GM18907 (cell line): ENCODE results near the gene GALNT13.

Experiments used
- ATAC-seq: cut with Tn5 transposase; IDR thresholded peaks from one replicate; pipeline ENCODE4 v1.9.1; 2021; ENCODE audit warnings: mild to moderate bottlenecking, moderate library complexity; ENCODE audit not compliant: unreplicated experiment

GALNT13 gene

DNA sequence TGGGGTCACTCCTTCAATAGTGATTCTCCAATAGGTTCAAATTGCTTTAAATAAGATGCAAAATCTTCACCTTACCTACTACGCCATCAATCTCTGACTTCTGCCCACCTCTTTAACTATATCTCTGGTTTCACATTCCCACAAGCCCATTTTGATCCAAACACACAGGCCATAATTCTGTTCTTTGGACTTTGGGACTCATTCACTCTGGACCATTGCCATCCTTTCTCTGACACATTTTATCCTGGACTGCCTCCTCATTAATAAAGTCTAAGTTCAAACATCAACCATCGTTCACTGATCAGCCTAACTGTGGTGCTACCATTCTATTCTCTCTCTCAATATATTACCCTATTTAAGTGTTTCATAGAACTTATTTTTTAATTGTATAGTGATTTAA is 332.2 kb downstream of the GALNT13 start:
- no peak for ATAC-seq

DNA sequence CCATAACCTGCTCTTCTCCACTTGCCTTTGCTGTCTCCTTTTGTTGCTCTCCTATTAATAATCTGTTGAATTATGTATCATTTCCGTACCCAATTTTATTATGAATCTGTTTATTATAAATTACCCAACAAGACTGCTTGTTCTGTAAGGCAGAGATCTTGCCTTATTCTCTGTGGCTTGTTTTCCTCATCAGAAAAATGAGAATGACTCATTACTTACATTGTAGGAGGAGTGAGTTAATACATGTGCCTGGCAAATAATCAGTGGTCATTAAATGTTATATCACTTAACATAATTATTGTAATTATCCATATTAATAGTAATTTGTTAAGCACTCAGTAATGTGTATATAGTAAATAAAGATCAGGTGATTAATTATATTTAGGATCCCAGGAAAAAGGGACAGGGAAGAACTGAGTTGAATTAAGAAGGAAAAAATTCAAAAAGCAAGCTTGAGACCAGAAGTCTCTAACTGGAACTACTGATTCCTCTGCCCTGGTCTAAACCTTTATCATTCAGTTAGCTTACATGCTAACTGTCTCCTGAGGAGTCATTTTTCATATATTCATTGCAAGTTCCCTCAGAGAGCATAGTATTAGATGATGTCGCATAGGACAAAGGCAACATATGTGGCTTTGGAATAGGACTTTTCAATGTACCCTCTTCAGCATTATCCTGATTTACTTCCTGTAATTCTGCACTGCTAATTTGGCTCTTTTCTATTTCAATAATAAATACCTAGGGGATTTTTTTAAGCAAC is 335.7 kb downstream of the GALNT13 start:
- no peak for ATAC-seq

DNA sequence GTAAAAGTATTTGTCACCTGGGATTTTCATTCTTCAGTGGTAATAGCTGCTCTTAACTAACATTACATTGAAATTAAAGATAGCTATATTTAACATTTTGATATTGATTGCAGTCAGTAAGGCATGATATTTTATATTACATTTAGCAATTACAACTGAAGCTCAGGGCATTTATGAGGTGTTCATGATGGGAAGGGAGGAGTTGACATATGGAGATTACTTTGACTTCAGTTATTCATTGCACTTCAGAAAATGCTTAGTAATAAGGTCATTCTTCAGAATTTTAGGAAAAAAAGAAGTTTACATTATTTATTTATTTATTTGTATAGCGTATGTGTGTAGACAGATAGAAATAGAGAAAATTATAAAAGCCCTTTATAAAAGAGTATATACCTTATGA is 352.0 kb downstream of the GALNT13 start:
- no peak for ATAC-seq

DNA sequence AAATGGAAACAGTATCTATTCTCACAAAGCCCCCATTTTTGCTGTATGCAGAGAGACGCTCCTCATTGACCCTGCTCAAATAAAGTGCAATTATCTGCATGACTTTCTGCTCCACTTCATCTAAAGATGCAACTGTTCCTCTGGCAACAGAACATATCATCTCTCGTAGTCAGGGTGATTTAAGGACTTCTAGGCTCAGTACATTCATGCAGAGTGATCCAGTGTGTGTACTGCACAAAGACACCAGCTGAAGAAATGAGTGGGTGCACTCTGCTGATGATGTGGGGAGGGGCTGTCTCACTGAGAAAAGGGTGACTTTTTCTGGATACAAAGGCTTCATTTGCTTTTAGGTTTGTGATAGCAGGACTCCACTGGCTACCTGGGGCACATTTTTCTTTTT is 355.2 kb downstream of the GALNT13 start:
- ATAC-seq, result no peak

DNA sequence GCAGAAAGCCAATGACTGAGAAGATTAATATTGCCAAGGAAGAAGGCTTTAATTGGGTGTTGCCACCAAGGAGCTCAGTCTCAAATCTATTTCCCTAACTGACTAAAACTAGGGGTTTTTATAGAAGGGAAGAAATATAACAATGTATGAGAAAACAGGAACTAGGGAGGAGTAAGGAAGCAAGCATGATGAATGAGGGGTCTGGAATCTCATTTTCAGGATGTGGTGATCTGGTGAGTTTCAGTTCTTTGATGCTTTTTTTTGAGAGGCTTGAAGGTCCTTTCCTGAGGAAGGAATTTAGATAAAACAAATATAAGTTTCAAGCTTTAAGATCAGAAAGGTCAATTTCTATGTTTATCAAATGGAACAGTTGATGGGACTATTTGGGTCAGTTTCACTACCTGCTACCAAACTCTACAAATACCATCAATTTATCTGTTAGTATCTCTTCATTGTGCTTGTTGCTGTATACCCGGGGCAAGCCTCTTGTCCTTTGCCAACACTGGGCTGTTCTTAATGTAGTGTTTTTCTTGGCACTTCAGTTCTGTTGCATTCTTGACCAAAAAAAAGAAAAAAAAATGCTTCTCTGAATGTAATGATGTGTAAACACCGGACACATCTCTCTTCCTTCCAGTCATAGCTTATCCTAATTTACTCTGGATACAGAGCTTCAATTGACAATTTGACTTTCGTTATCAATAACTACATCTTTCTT is 357.0 kb downstream of the GALNT13 start:
- no peak for ATAC-seq

DNA sequence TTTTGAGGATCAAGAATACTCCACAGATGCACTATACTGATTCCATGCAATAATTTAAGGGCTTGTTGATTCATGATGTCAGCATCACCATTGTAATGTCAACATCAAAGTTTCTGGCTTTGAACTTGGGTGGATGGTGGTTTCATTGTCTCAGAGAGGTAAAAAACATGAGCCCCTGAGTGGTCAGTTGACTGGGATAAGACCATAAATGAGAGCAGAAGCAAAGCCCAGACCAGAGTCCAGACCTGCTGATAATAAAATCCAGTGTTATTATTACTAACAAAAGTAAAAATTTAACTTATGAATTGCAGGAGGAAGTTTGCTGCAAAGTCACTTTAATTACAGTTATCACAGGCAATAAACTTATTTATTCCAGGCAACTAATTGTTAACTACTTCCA is 358.2 kb downstream of the GALNT13 start:
- ATAC-seq, result no peak

DNA sequence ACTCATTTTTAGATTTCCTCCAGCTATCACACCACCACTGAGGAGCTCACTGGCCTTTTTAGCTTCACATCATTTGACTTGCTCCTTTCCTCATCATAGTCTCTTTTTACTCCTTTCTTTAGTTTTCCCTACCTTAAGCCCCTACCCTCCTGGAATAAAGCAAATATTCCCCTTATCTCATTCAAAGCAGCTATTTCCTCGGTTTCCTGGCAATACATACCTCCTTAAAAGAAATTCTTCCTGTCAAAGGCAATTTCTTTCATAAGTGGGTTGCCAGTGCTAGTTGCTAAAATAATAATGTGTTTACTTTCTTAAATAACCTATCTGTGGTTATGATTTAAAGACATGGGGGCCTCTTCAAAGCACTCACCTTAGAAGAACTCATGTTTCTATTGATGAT is 359.3 kb downstream of the GALNT13 start:
- no peak for ATAC-seq

DNA sequence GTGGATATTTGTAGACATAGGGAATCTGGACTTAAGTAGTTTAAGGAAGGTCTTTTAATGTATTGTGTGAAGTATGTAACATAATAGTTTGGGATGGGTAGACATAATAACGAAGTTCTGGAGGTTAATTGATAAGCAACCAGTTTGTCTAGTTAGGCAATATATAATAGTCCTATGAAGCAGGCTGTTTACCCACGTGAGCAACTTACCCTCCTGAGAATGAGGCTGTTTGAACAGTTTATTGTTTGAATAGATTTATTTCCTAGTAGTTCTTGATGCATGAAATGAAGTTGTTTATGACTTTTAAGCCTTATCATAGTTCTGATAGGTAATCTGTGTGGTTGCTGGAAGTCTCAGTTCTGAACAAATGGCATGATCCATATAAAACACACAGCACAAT is 361.5 kb downstream of the GALNT13 start:
- ATAC-seq, result no peak

DNA sequence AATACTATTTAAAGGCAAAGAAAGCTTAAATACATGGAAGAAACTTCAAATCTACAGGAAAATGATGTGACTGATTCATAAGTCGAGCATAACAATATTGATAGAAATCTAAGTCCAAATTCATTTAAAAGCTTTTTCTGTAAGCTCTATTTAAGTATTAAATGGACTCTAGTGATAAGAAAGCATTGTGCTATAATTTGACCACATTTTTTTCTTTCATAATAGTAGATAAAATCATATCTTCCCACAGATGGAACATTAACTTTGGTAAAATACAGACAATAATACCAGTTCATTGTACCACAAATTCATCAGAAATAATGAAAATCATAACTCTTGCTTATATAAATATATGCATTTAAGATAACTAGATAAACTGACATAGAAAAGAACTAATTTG is 366.5 kb downstream of the GALNT13 start:
- ATAC-seq, result no peak

DNA sequence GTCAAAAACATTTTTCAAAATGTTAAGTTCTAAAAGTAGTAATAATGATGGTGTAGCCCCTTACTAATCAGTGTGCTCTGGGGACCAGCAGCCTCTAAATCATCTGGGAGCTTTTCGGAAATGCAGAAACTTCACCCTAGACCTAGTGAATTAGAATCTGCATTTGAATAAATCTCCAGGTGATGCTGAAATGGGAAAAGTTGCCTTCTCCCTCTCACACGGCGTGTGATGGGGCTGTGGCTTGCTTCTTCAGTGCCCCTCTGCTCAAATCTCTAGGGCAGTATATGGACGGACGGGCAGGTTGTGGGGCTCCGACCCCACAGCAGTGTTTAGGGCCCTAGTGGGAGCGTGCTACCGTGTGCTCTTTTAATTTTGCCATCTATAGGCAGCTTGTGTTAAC is 368.6 kb downstream of the GALNT13 start:
- no peak for ATAC-seq

DNA sequence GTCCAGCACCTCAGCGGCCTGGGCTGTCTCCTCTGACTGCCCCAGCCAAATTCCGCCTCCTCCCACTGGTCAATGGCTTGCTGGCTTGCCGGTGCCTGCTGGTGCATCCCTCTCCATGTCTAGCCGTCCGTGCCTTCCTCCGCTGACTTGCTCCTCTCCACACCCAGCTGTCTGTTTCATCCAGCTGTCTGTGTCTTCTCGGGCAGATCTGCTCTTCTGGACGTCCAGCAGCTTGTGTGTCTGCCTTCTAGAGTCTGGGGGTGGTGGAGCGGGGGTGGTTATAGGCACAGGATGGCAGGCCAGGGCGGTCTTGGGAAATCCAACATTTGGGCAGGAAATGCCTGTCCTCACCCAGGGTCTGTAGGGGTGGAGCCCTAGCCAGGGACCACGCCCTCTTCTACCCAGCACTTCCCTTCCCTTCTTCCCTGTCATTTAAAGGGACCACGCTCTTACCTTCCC is 369.2 kb downstream of the GALNT13 start:
- no peak for ATAC-seq

DNA sequence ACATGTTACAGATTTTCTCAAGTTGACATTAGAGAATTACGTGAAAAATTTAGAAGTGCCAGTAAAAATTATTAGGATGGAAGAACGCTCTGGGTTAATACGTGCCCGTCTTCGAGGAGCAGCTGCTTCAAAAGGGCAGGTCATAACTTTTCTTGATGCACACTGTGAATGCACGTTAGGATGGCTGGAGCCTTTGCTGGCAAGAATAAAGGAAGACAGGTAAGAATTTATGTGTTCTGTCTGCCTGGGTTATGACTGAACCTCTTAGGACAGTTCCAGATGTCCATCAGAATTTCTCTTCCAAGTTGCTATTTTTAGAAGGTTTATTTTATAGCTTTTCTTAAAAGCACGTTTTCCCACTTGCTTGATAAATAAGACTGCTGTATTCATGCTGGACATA is 371.0 kb downstream of the GALNT13 start:
- ATAC-seq, result no peak

DNA sequence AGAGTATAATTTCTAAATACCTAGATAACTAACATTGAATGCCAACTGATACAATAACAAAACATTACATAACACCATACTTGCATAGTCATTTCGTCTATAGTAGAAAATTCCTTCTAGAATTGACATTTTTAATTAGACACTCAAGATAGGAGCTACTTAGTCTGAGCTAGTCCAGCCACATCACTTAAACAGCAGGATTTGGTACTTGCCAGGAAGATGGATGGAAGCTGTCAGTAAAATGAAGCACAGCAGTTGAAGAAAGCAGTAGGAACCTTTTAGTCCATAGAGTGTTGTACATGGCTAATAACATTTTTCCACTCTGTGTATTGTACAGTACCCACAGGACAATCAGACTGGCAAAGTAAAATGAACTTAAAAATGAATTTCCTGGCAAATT is 372.0 kb downstream of the GALNT13 start:
- ATAC-seq, result no peak

DNA sequence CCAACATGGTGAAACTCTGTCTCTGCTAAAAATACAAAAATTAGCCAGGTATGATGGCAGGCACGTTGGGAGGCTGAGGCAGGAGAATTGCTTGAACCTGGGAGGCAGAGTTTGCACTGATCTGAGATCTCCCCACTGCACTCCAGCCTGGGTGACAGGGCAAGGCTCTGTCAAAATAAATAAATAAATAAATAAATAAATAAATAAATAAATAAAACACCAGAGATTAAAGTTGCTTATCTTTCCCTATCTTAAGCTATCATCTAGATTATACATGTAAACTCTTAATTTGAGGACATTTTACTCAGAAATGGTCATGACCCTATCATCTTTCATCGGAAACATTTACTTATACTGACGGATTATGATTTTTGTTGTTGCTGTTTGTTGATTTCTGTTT is 373.2 kb downstream of the GALNT13 start:
- no peak for ATAC-seq

DNA sequence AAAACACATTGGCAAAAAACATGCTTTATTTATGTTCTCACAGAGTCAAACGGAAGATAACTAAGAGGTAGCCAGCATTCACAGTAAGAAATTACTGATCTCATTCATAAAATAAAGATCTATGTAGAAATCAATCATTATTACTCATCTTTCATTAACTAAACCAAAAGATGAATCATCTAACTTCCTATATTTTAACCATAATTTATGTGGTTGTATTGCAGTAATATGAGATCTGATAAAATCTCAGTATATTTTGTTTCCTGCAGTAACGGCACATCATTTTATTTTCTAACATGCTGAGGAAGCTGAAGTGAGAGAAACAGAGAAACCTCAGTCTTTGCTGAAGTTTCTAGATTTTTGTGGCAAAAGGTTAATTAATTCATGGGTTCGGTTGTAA is 375.8 kb downstream of the GALNT13 start:
- no peak for ATAC-seq

DNA sequence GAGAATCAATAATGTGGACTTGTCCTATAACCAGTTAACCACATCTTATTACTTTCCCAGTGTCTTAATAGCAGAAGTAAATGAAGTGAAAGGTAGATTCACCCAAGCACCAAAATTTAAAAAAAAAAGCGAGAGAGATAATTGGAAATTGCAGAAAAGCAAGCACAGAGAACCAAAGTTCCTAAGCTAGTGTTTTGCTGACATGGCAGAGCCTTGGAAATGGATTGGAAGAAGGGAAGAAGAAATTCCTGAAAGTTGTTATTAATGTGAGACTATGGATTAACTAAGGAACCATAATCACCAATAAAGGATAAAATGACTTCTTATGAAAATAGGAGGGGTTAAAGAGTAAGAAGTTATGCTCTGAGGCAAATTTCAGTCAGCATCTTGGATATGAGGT is 384.4 kb downstream of the GALNT13 start:
- no peak for ATAC-seq

DNA sequence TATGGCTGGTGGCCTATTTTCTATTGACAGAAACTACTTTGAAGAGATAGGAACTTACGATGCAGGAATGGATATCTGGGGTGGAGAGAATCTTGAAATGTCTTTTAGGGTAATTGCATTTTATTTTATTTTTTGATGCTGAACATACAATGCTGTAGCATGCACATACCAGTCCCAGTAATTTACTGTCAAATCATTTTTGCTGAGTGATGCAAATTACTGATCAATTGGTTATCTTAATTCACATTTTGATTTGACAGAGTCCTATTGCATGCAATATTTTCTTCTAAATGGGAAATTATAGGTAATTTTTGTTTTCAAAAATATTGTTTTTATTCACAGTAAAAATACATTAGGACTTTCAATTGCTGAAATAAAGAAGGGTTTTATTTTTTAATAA is 387.3 kb downstream of the GALNT13 start:
- no peak for ATAC-seq

DNA sequence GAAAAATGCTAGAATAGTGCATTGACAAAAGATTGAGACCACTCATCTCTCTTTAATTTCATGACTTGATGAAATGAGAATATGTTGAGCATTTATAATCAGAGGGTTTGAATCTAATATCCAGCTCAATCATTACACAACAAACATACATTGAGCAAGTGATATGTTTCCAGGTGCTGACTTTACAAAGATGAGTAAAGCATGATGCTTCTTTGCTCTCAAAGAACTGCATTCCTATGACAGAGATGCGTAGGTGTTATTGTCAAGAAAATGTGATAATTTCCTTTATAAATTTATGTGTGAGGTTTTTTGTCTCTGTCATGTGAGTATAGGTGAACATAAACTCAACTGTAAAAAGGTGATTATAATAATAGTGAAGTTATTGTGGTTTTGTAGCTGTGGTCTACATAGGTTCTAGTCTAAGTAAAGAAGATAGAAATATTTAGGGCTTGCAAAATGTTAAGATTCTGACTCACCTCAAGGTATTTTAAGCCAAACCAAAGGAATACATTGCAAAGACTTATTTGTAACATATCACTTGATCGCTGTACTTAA is 389.8 kb downstream of the GALNT13 start:
- no peak for ATAC-seq

DNA sequence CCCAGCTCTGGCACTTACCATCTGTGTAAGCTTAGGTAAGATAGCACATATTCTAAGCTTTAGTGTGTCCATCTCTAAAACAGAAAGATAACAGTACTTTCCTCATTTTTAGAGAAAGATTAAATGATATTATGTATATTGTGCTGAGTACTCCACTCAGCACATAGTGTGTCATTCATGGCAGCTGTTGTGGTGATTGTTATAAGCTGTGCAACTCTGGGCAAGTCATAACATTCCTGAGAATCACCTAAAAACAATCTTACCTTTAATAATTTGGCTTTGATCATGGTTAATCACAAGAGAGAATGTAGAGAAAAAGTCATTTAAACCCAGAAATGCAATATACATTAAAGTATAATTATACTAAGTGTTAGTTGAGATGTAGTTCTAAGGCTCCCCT is 391.5 kb downstream of the GALNT13 start:
- no peak for ATAC-seq

DNA sequence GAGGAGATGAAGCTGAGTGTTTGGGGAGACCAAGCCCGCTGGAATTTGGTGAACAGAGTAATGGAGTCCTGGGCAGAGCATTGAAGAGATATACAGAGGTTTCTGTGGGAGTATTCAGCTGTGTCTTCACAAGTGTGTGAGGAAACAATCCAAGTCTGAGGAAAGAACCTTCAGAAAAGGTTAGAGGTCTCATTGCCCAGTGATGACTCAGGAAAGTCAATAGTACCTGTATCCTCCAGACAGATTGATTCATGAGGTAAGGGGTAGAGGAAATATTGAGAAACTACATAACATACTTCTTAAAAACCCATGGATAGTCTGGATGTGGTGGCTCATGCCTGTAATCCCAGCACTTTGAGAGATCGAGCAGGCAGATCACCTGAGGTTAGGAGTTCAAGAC is 392.3 kb downstream of the GALNT13 start:
- ATAC-seq, result no peak

DNA sequence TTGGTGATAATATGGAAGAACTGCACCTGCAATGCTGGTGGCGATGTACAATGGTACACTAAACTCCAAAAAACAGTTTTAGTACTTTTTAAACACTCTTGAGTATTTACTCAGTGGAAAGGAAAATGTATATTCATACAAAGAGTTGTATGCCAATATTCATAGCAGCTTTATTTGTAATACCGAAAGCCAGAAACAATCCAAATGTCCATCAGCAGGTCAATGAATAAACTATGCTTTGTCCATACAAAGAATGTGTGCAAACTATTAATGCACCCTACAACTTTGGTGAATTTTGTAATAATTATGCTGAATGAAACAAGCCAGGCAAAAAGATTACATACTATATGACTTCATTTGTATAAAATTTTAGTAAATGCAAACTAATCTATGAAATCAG is 396.3 kb downstream of the GALNT13 start:
- ATAC-seq, result no peak

DNA sequence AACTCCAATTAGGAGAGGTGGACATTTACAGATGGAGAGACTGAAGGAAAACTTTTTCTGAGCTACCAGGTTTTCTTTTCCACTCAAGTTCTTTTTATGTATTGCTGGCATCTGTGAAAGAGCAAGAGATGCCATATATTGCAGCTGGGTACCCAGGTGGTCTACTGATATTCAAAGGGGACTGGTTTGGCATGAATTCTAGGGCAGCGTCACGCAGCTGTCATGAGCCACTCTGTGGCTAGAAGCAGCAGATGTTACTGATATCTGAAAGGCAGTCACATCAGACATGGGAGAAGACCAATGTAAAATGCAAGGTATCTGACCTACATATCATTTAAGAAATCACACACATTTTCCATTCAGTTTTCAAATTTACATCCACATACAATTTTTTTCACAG is 408.8 kb downstream of the GALNT13 start:
- no peak for ATAC-seq
